ENCODE results near the gene VRK1. TPM values are rescaled to one million over a fixed set of nuclear protein-coding genes. Genes with fewer than 3 reads are reported as not detected.

Gene VRK1
- total and polyA plus RNA-seq, 2 of the 8 experiments (the other 6 are each of a cell fraction or from before 2014, with no cell fraction given) = 24.2 to 64.8 TPM

GRCh38 chr14:96806836-96807235 is 9.7 kb downstream of the VRK1 start (continued):
- TF ChIP-seq RNF2 (IDR thresholded peaks at IDR 0.05; ENCODE audit: borderline replicate concordance, low read depth, low read length, missing control alignments, poor library complexity, severe bottlenecking) = no peak
- TF ChIP-seq SP2 (IDR thresholded peaks at IDR 0.05; ENCODE audit: low read length) = no peak
- no peak for TF ChIP-seq USF2 (IDR thresholded peaks at IDR 0.05; ENCODE audit: low read length)

Data from H1 (cell line).